ENCODE measurements around the gene MAST4.

GRCh38 chr5:66802941-66803340, 206.7 kb downstream of the MAST4 start:
- TF ChIP-seq SP1 (IDR thresholded peaks at IDR 0.05): no peak
- TF ChIP-seq CTCF (IDR thresholded peaks at IDR 0.05; ENCODE audit: low read depth, low read length, missing input control): no peak
- no peak for TF ChIP-seq REST (IDR thresholded peaks at IDR 0.05)

Measured in liver (tissue), 3 donors.